ENCODE measurements around the gene COL7A1.

DNA sequence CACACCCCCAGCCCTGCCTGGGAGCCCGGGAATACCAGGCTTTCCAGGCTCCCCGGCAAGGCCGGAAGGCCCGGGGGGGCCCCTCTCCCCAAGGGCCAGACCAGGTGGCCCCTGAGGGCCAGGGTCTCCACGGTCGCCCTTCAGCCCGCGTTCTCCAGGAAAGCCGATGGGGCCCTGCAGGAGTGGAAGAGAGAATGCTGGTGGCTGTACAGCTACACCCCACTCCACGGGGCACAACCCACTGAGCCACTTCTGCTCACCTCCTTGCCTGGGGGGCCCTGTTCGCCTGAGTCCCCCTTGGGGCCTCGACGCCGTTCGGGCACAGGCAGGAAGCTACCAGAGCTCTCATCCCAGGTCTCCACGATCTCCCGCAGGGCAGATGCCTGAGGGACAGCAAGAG is 19.8 kb downstream of the COL7A1 start:
- TF ChIP-seq HOXA5 (CRISPR knock-in tag; IDR thresholded peaks at IDR 0.05) = no peak
- no peak for TF ChIP-seq RNF2 (conservative IDR thresholded peaks at IDR 0.05; ENCODE audit: low read depth)
- TF ChIP-seq, protein P1, sequence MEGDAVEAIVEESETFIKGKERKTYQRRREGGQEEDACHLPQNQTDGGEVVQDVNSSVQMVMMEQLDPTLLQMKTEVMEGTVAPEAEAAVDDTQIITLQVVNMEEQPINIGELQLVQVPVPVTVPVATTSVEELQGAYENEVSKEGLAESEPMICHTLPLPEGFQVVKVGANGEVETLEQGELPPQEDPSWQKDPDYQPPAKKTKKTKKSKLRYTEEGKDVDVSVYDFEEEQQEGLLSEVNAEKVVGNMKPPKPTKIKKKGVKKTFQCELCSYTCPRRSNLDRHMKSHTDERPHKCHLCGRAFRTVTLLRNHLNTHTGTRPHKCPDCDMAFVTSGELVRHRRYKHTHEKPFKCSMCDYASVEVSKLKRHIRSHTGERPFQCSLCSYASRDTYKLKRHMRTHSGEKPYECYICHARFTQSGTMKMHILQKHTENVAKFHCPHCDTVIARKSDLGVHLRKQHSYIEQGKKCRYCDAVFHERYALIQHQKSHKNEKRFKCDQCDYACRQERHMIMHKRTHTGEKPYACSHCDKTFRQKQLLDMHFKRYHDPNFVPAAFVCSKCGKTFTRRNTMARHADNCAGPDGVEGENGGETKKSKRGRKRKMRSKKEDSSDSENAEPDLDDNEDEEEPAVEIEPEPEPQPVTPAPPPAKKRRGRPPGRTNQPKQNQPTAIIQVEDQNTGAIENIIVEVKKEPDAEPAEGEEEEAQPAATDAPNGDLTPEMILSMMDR (CRISPR knock-in tag; IDR thresholded peaks at IDR 0.05) = no peak
- TF ChIP-seq POLR2AphosphoS5 (IDR thresholded peaks at IDR 0.05; ENCODE audit: low read depth, low read length) = no peak
- TF ChIP-seq EP300 (IDR thresholded peaks at IDR 0.05; ENCODE audit: low read depth in 2 of 2, low read length in 2 of 2) = no peak
- TF ChIP-seq EP300 (CRISPR knock-in tag; IDR thresholded peaks at IDR 0.05; ENCODE audit: borderline replicate concordance) = no peak
- TF ChIP-seq ZNF598 (CRISPR knock-in tag; IDR thresholded peaks at IDR 0.05; ENCODE audit: borderline replicate concordance) = no peak
- TF ChIP-seq, protein P2, sequence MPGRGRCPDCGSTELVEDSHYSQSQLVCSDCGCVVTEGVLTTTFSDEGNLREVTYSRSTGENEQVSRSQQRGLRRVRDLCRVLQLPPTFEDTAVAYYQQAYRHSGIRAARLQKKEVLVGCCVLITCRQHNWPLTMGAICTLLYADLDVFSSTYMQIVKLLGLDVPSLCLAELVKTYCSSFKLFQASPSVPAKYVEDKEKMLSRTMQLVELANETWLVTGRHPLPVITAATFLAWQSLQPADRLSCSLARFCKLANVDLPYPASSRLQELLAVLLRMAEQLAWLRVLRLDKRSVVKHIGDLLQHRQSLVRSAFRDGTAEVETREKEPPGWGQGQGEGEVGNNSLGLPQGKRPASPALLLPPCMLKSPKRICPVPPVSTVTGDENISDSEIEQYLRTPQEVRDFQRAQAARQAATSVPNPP (CRISPR knock-in tag; IDR thresholded peaks at IDR 0.05) = no peak

Data from HepG2 (cell line).